Smooth muscle cell (in vitro differentiated cells): ENCODE data around the gene RIN2. TPM values are rescaled to one million over a fixed set of nuclear protein-coding genes. Genes with fewer than 3 reads are reported as not detected.
A peak's percentile ranks its signal among the peaks of the same experiment; 100 is the strongest.

Source experiments
- DNase-seq: peaks from one replicate; lab custom pipeline; 2025; ENCODE audit not compliant: unreplicated experiment; lab: John Stamatoyannopoulos, UW
- H2AFZ ChIP-seq: fragments of 200-600 bp; sonication (generic); 2 replicates; pipeline ENCODE4 v1.6.0; 2016; ENCODE audit warnings: antibody characterized with exemption, low read depth, mild to moderate bottlenecking
- H3F3A ChIP-seq: fragments of 200-600 bp; sonication (generic); 2 replicates; pipeline ENCODE4 v1.6.0; 2017; ENCODE audit warnings: antibody characterized with exemption, low read depth
- H3K27ac ChIP-seq: fragments of 200-600 bp; sonication (generic); 2 replicates; pipeline ENCODE4 v1.5.1; 2016; ENCODE audit warnings: low read depth, mild to moderate bottlenecking
- H3K27me3 ChIP-seq: fragments of 200-600 bp; sonication (generic); 2 replicates; pipeline ENCODE4 v1.6.1; 2016; ENCODE audit warnings: low read depth, mild to moderate bottlenecking
- H3K36me3 ChIP-seq: fragments of 200-600 bp; sonication (generic); 2 replicates; pipeline ENCODE4 v1.5.1; 2016; ENCODE audit warnings: low read depth
- H3K4me1 ChIP-seq: fragments of 200-600 bp; sonication (generic); 2 replicates; pipeline ENCODE4 v1.5.1; 2016; ENCODE audit warnings: low read depth
- H3K4me2 ChIP-seq: fragments of 200-600 bp; sonication (generic); 2 replicates; pipeline ENCODE4 v1.6.0; 2016; ENCODE audit warnings: mild to moderate bottlenecking
- H3K4me3 ChIP-seq: fragments of 200-600 bp; sonication (generic); 2 replicates; pipeline ENCODE4 v1.5.1; 2016; ENCODE audit warnings: mild to moderate bottlenecking
- H3K79me2 ChIP-seq: fragments of 200-600 bp; sonication (generic); 2 replicates; pipeline ENCODE4 v1.6.0; 2016; ENCODE audit warnings: low read depth, mild to moderate bottlenecking
- H3K9ac ChIP-seq: fragments of 200-600 bp; sonication (generic); 2 replicates; pipeline ENCODE4 v1.6.0; 2016; ENCODE audit warnings: low read depth
- H3K9me3 ChIP-seq: fragments of 200-600 bp; sonication (generic); replicated peaks from 2 replicates; pipeline ENCODE4 v1.5.1; 2016; ENCODE audit warnings: low read depth
- H4K20me1 ChIP-seq: fragments of 200-600 bp; sonication (generic); 2 replicates; pipeline ENCODE4 v1.6.0; 2016; ENCODE audit warnings: low read depth
- WGBS: methylation state at CpG from one replicate; pipeline ENCODE4 v1.1.7; 2016; ENCODE audit warnings: low lambda C conversion rate; 5-methylcytosine and 5-hydroxymethylcytosine counted together
- polyA plus RNA-seq: library from polyadenylated mRNA; unstranded; fragments of >200 nt; fragmentation: Nextera tagmentation; extraction: Ambion mirVana; gene quantifications from 2 replicates; pipeline ENCODE4 v1.2.1, GENCODE V29; 2016
- total RNA-seq: library from RNA; depleted of rRNA; stranded (reverse); fragments of >200 nt; gene quantifications from 2 replicates; pipeline ENCODE4 v1.2.3, GENCODE V29; 2014
- TF ChIP-seq, protein P1 (sequence below): fragments of 200-600 bp; sonication (generic); IDR thresholded peaks from 2 replicates; pipeline ENCODE4 v1.5.1; 2017; ENCODE audit warnings: borderline replicate concordance, mild to moderate bottlenecking, antibody characterized with exemption; ENCODE audit not compliant: insufficient read depth, poor library complexity, severe bottlenecking

Gene RIN2
- total and polyA plus RNA-seq, 2 experiments from 2014 or later = 16.0 to 26.9 TPM

DNA sequence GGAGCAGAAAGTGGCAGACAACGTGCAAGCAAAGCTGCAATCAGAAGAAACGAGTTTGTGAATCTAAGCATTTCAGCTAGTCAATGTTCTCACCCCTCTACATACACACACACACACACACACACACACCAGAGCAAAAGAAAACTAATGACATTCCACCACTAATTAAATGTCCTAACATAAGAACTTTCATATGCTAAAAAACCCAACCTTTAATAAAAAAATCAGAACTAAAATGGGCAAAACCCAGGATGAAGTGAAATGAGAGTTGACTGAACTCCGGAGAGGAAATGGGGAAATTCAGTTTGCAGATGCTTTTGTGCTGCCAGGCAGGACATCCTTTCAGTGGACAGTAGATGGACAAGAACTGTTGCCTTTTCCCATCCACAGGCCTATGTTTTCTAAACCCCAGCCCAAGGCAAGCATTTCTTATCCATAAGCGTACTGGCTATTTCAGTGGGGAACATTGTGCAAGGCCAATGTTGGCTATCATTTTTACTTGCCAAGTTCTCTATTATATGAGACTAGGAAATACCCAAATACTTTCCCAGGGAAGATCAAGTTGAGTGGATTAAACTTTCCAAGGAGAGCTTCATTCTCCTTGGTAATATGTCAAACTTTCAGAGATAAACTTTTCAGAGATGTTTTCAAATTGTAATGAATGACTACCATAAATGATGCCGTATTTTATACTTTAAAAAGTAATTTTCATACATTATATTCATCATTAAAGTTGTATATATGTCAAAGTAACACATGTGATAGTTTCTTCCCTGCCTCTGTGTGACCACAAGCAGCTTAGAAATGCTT, 27.3 kb downstream of the RIN2 start:
- H3K36me3 ChIP-seq = no peaks in the 10 kb centered on the region
- no peak overlapping the region for H3K4me3 ChIP-seq
- H3F3A ChIP-seq = peaks cover 10% of the 10 kb centered on the region
- H3K27me3 ChIP-seq = no peaks in the 10 kb centered on the region
- no peak overlapping the region for H3K9ac ChIP-seq
- H3K9me3 ChIP-seq = no peaks in the 10 kb centered on the region
- peaks cover 16% of the 10 kb centered on the region for H3K4me1 ChIP-seq
- H3K79me2 ChIP-seq = peaks cover 9% of the 10 kb centered on the region
- no peak overlapping the region for H2AFZ ChIP-seq
- no peak for DNase-seq
- TF ChIP-seq, protein P1, sequence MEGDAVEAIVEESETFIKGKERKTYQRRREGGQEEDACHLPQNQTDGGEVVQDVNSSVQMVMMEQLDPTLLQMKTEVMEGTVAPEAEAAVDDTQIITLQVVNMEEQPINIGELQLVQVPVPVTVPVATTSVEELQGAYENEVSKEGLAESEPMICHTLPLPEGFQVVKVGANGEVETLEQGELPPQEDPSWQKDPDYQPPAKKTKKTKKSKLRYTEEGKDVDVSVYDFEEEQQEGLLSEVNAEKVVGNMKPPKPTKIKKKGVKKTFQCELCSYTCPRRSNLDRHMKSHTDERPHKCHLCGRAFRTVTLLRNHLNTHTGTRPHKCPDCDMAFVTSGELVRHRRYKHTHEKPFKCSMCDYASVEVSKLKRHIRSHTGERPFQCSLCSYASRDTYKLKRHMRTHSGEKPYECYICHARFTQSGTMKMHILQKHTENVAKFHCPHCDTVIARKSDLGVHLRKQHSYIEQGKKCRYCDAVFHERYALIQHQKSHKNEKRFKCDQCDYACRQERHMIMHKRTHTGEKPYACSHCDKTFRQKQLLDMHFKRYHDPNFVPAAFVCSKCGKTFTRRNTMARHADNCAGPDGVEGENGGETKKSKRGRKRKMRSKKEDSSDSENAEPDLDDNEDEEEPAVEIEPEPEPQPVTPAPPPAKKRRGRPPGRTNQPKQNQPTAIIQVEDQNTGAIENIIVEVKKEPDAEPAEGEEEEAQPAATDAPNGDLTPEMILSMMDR = no peak
- H3K4me2 ChIP-seq = peak overlapping the region; percentile 61
- H3K27ac ChIP-seq = peak overlapping the region; percentile 81
- H4K20me1 ChIP-seq = no peaks in the 10 kb centered on the region
- WGBS = 45% methylated on average over 5 of the region's 5 CpGs

DNA sequence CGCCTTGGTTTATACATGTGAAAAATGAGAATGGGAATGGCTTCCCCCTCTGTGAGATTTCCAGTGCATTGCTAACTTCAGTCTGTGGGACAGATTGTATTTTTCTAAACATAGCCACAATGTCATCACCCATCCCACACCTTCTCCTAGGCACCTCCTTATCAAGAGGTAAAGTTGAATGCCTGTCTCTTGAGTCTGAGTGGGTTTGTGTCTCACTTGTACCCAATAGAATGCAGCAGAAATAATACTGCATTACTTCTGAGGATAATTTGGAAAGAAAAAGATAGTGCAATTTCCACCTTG, 27.9 kb downstream of the RIN2 start:
- Histone ChIP-seq H4K20me1 (no peaks in the 10 kb centered on the region), H2AFZ (no peak overlapping the region), H3K4me3 (no peak overlapping the region), H3K36me3 (no peaks in the 10 kb centered on the region), H3K27me3 (no peaks in the 10 kb centered on the region), H3K27ac (peak overlapping the region; percentile 81), H3K79me2 (peaks cover 11% of the 10 kb centered on the region), H3F3A (peaks cover 10% of the 10 kb centered on the region), H3K9ac (no peak overlapping the region), H3K4me1 (peaks cover 16% of the 10 kb centered on the region), H3K9me3 (no peaks in the 10 kb centered on the region), H3K4me2 (peak overlapping the region; percentile 61)
- TF ChIP-seq, protein P1 = no peak
- WGBS = 33% methylated on average over 1 of the region's 1 CpG
- DNase-seq = no peak

DNA sequence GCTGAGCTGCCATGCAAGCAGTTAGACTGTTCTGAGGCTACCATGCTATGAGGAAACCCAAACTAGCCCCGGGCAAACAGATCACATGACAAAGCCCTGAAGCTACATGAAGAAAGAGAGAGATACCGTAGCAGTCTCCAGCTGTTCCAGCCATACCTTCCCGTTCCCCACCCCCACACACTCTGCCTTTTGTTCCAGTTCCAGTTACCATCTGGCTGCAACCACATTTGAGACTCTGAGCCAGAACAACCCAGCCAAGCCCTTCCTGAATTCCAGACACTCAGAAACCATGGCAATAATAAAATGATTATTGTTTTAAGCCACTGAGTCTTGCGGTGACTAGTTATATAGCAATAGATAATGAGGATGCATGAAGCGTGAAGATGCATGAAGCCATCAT, 28.3 kb downstream of the RIN2 start:
- peaks cover 10% of the 10 kb centered on the region for H3F3A ChIP-seq
- peak overlapping the region; percentile 61 for H3K4me2 ChIP-seq
- no peaks in the 10 kb centered on the region for H3K27me3 ChIP-seq
- peaks cover 13% of the 10 kb centered on the region for H3K79me2 ChIP-seq
- no peaks in the 10 kb centered on the region for H4K20me1 ChIP-seq
- TF ChIP-seq, protein P1 = no peak
- H3K9ac ChIP-seq = no peak overlapping the region
- DNase-seq = no peak
- H3K9me3 ChIP-seq = no peaks in the 10 kb centered on the region
- H2AFZ ChIP-seq = no peak overlapping the region
- peak overlapping the region; percentile 81 for H3K27ac ChIP-seq
- no peak overlapping the region for H3K4me3 ChIP-seq
- H3K36me3 ChIP-seq = no peaks in the 10 kb centered on the region
- 29% methylated on average over 5 of the region's 5 CpGs for WGBS
- peaks cover 16% of the 10 kb centered on the region for H3K4me1 ChIP-seq

DNA sequence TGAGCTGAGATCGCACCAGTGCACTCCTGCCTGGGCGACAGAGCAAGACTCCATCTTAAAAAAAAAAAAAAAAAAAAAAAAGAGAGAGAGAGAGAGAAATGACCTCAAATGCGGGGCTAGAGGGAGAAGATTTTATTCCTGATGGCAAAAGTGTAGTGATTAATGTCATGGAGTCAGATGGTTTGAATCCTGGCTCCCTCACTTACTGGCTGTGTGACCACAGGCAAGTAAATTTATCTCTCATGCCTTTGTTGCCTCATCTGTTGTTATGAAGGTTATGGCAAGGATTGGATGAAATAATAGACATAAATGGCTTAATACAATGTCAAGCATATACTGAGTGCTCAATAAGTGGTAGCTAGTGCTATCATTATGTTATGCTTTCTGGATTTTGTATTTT, 29.3 kb downstream of the RIN2 start:
- no peak overlapping the region for H3K4me2 ChIP-seq
- no peaks in the 10 kb centered on the region for H3K36me3 ChIP-seq
- no peak overlapping the region for H3K9ac ChIP-seq
- H3K79me2 ChIP-seq = peaks cover 13% of the 10 kb centered on the region
- DNase-seq = no peak
- H3K9me3 ChIP-seq = no peaks in the 10 kb centered on the region
- peaks cover 16% of the 10 kb centered on the region for H3K4me1 ChIP-seq
- 95% methylated on average over 3 of the region's 3 CpGs for WGBS
- H2AFZ ChIP-seq = no peak overlapping the region
- H4K20me1 ChIP-seq = no peaks in the 10 kb centered on the region
- TF ChIP-seq, protein P1 = no peak
- no peak overlapping the region for H3K27ac ChIP-seq
- H3K27me3 ChIP-seq = no peaks in the 10 kb centered on the region
- H3K4me3 ChIP-seq = no peak overlapping the region
- peaks cover 10% of the 10 kb centered on the region for H3F3A ChIP-seq
